ENCODE data around the gene TENT4A.

TENT4A gene

GRCh38 chr5:6732634-6733410 is 19.6 kb downstream of the TENT4A start:
- no peak for TF ChIP-seq JUND (IDR thresholded peaks at IDR 0.05; ENCODE audit: low read depth)
- in situ Hi-C loops (cut with HindIII; ENCODE audit: low pct_unique_long_range_greater_than_20kb, low sequenced_read_pairs), result no loop called here
- DNase-seq (ENCODE audit: low read depth in 1 of 2, low spot score in 1 of 2), result peak in 1 of 2 experiments; percentile 35

- in situ Hi-C loops (cut with HindIII; ENCODE audit: low pct_unique_long_range_greater_than_20kb, low sequenced_read_pairs), result no loop called here
- no peak for TF ChIP-seq JUND (IDR thresholded peaks at IDR 0.05; ENCODE audit: low read depth)
- no peak for DNase-seq (ENCODE audit: low read depth in 1 of 2, low spot score in 1 of 2)
Observed at GRCh38 chr5:6733411-6734242, 20.4 kb downstream of the TENT4A start.

GRCh38 chr5:6734243-6734700 is 21.0 kb downstream of the TENT4A start:
- DNase-seq (ENCODE audit: low read depth in 1 of 2, low spot score in 1 of 2), result no peak

GRCh38 chr5:6734781-6735180 is 21.5 kb downstream of the TENT4A start:
- no peak for TF ChIP-seq JUND (IDR thresholded peaks at IDR 0.05; ENCODE audit: low read depth)
- no peak for DNase-seq (ENCODE audit: low read depth in 1 of 2, low spot score in 1 of 2)
- in situ Hi-C loops (cut with HindIII; ENCODE audit: low pct_unique_long_range_greater_than_20kb, low sequenced_read_pairs), result no loop called here

More at GRCh38 chr5:6734243-6734700, 21.0 kb downstream of the TENT4A start:
- no peak for TF ChIP-seq JUND (IDR thresholded peaks at IDR 0.05; ENCODE audit: low read depth)
- in situ Hi-C loops (cut with HindIII; ENCODE audit: low pct_unique_long_range_greater_than_20kb, low sequenced_read_pairs), result no loop called here

GRCh38 chr5:6736106-6736505 is 22.9 kb downstream of the TENT4A start:
- TF ChIP-seq JUND (IDR thresholded peaks at IDR 0.05; ENCODE audit: low read depth), result no peak
- no peak for DNase-seq (ENCODE audit: low read depth in 1 of 2, low spot score in 1 of 2)
- in situ Hi-C loops (cut with HindIII; ENCODE audit: low pct_unique_long_range_greater_than_20kb, low sequenced_read_pairs), result no loop called here

GRCh38 chr5:6736524-6737042 is 23.4 kb downstream of the TENT4A start:
- DNase-seq (ENCODE audit: low read depth in 1 of 2, low spot score in 1 of 2), result no peak
- in situ Hi-C loops (cut with HindIII; ENCODE audit: low pct_unique_long_range_greater_than_20kb, low sequenced_read_pairs), result no loop called here
- no peak for TF ChIP-seq JUND (IDR thresholded peaks at IDR 0.05; ENCODE audit: low read depth)

GRCh38 chr5:6737043-6737941 is 24.1 kb downstream of the TENT4A start:
- in situ Hi-C loops (cut with HindIII; ENCODE audit: low pct_unique_long_range_greater_than_20kb, low sequenced_read_pairs), result no loop called here

GRCh38 chr5:6739603-6740002 is 26.4 kb downstream of the TENT4A start:
- in situ Hi-C loops (cut with HindIII; ENCODE audit: low pct_unique_long_range_greater_than_20kb, low sequenced_read_pairs), result no loop called here
- TF ChIP-seq JUND (IDR thresholded peaks at IDR 0.05; ENCODE audit: low read depth), result no peak
- DNase-seq (ENCODE audit: low read depth in 1 of 2, low spot score in 1 of 2), result no peak

More at GRCh38 chr5:6737043-6737941, 24.1 kb downstream of the TENT4A start:
- DNase-seq (ENCODE audit: low read depth in 1 of 2, low spot score in 1 of 2), result no peak
- TF ChIP-seq JUND (IDR thresholded peaks at IDR 0.05; ENCODE audit: low read depth), result no peak

- in situ Hi-C loops (cut with HindIII; ENCODE audit: low pct_unique_long_range_greater_than_20kb, low sequenced_read_pairs), result no loop called here
- DNase-seq (ENCODE audit: low read depth in 1 of 2, low spot score in 1 of 2), result no peak
- no peak for TF ChIP-seq JUND (IDR thresholded peaks at IDR 0.05; ENCODE audit: low read depth)
Observed at GRCh38 chr5:6740586-6741150, 27.4 kb downstream of the TENT4A start.

GRCh38 chr5:6742081-6742758 is 29.0 kb downstream of the TENT4A start:
- no peak for DNase-seq (ENCODE audit: low read depth in 1 of 2, low spot score in 1 of 2)
- TF ChIP-seq JUND (IDR thresholded peaks at IDR 0.05; ENCODE audit: low read depth), result no peak
- in situ Hi-C loops (cut with HindIII; ENCODE audit: low pct_unique_long_range_greater_than_20kb, low sequenced_read_pairs), result no loop called here

GRCh38 chr5:6743161-6743560 is 29.9 kb downstream of the TENT4A start:
- no peak for TF ChIP-seq JUND (IDR thresholded peaks at IDR 0.05; ENCODE audit: low read depth)
- no peak for DNase-seq (ENCODE audit: low read depth in 1 of 2, low spot score in 1 of 2)
- in situ Hi-C loops (cut with HindIII; ENCODE audit: low pct_unique_long_range_greater_than_20kb, low sequenced_read_pairs), result no loop called here

All from T47D (cell line).